ENCODE results near the gene ZFR. TPM values are rescaled to one million over a fixed set of nuclear protein-coding genes. Genes with fewer than 3 reads are reported as not detected.

Gene ZFR
- total RNA-seq, 1 experiment from 2014 or later: 85.1 TPM

DNA sequence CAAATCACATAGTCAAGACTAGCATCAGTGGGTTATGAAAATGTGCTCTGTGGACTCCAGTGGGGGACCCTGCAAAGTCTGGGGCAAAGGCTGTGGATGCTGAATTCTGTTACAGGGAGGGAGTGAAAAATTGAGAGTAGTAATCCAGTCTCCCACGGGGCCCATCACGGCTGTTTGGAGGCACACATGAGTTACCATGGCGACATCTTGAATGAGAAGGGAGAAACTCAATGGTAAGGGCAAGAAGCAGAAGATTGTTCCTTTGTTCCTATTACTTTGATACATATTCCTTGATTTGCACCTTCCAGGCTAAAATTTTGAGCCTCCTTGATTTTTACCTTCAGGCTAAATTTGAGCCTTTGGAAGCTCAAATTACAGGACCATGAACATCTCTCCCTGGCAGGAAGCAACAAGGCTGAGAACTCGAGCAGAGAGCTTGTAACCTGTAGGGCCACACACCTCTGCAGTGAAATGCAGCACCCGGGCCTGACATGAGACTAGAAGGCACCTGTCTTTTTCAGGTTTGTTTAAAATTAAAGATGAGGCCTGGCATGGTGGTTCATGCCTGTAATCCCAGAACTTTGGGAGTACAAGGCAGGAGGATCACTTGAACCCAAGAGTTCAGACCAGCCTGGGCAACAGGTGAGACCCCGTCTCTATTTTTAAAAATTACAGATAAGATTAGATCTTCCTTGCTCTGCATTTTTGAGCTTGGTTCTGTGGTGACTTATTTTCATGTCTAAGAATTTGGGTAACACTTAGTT, 31.0 kb upstream of the ZFR start:
- no peaks in the 10 kb centered on the region for H3K9me2 ChIP-seq (replicated peaks; ENCODE audit: low read length)
- no peak overlapping the region for H3K4me3 ChIP-seq (ENCODE audit: low read length)
- no peak overlapping the region for H2AFZ ChIP-seq (ENCODE audit: low read length)
- H3K4me1 ChIP-seq (ENCODE audit: insufficient read depth, low read length): no peaks in the 10 kb centered on the region
- ATAC-seq (no peak), DNase-seq (no peak)
- TF ChIP-seq, protein P1, sequence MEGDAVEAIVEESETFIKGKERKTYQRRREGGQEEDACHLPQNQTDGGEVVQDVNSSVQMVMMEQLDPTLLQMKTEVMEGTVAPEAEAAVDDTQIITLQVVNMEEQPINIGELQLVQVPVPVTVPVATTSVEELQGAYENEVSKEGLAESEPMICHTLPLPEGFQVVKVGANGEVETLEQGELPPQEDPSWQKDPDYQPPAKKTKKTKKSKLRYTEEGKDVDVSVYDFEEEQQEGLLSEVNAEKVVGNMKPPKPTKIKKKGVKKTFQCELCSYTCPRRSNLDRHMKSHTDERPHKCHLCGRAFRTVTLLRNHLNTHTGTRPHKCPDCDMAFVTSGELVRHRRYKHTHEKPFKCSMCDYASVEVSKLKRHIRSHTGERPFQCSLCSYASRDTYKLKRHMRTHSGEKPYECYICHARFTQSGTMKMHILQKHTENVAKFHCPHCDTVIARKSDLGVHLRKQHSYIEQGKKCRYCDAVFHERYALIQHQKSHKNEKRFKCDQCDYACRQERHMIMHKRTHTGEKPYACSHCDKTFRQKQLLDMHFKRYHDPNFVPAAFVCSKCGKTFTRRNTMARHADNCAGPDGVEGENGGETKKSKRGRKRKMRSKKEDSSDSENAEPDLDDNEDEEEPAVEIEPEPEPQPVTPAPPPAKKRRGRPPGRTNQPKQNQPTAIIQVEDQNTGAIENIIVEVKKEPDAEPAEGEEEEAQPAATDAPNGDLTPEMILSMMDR (conservative IDR thresholded peaks at IDR 0.05; ENCODE audit: low read depth, low read length): no peak
- TF ChIP-seq EZH2 (IDR thresholded peaks at IDR 0.05; ENCODE audit: low read length, unreplicated experiment) (no peak), EZH2phosphoT487 (IDR thresholded peaks at IDR 0.05; ENCODE audit: borderline replicate concordance, low read length) (no peak)
- H3F3A ChIP-seq (ENCODE audit: low read length, unreplicated experiment): no peaks in the 10 kb centered on the region
- ChIA-PET CTCF (no interaction called here), POLR2A (ENCODE audit: unreplicated experiment) (no interaction called here)
- H4K20me1 ChIP-seq (ENCODE audit: low read length): no peaks in the 10 kb centered on the region
- no peaks in the 10 kb centered on the region for H3K9me3 ChIP-seq (ENCODE audit: low read length)
- no peak overlapping the region for H3K27ac ChIP-seq (ENCODE audit: low read length)
- BruUV-seq (replicated peaks): no TSS peak
- no peaks in the 10 kb centered on the region for H3K36me3 ChIP-seq (ENCODE audit: low read depth, low read length)
- no peak overlapping the region for H3K4me2 ChIP-seq (ENCODE audit: low read length)
- intact Hi-C loops (cut with micrococcal nuclease): no loop called here
- no peak overlapping the region for H3K9ac ChIP-seq (ENCODE audit: low read length)
- no peaks in the 10 kb centered on the region for H3K27me3 ChIP-seq (ENCODE audit: low read length)
- H3K79me2 ChIP-seq (ENCODE audit: low read length): no peaks in the 10 kb centered on the region

DNA sequence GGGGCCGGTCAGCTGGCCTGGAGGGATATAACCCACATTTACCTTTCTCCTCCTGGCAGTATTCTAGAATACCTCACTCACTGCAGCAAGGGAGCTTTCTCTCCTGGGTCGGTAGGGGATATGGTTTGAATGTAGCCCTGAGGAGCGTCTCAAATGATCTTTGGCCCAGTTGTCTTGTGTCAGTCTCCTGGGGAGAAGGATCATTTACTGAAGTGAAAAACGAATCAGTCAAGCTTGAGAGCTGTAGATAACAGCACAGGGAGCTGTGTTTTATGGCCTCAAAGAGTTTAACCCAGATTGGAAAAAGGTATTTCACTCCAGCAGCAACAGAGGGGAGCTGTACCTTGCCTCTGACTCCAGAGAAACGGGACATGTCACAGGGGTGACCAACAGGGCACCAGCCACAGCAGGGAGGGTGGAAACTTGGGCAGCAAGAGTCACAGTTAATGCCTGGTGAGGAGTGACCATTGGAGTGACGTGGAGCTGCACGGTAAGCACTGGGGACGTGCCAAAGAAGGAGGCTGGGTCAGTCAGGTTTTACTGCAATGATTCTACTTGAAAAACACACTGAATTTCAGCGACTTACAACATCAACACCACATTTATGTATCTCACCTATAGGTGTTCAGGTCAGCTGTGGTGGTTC, 29.8 kb upstream of the ZFR start:
- H3K4me1 ChIP-seq (ENCODE audit: insufficient read depth, low read length): no peaks in the 10 kb centered on the region
- H3K9me3 ChIP-seq (ENCODE audit: low read length): no peaks in the 10 kb centered on the region
- CTCF ChIA-PET: no interaction called here
- H2AFZ ChIP-seq (ENCODE audit: low read length): no peak overlapping the region
- intact Hi-C loops (cut with micrococcal nuclease): no loop called here
- H3K27ac ChIP-seq (ENCODE audit: low read length): no peak overlapping the region
- no peak for ATAC-seq
- no peak overlapping the region for H3K4me3 ChIP-seq (ENCODE audit: low read length)
- POLR2A ChIA-PET (ENCODE audit: unreplicated experiment): no interaction called here
- H3K79me2 ChIP-seq (ENCODE audit: low read length): no peaks in the 10 kb centered on the region
- no peaks in the 10 kb centered on the region for H4K20me1 ChIP-seq (ENCODE audit: low read length)
- H3K9ac ChIP-seq (ENCODE audit: low read length): no peak overlapping the region
- DNase-seq: no peak
- H3K4me2 ChIP-seq (ENCODE audit: low read length): no peak overlapping the region
- no peaks in the 10 kb centered on the region for H3K27me3 ChIP-seq (ENCODE audit: low read length)
- H3K36me3 ChIP-seq (ENCODE audit: low read depth, low read length): no peaks in the 10 kb centered on the region
- no TSS peak for BruUV-seq (replicated peaks)
- H3F3A ChIP-seq (ENCODE audit: low read length, unreplicated experiment): no peaks in the 10 kb centered on the region
- H3K9me2 ChIP-seq (replicated peaks; ENCODE audit: low read length): no peaks in the 10 kb centered on the region
- TF ChIP-seq EZH2phosphoT487 (IDR thresholded peaks at IDR 0.05; ENCODE audit: borderline replicate concordance, low read length) (no peak), EZH2 (IDR thresholded peaks at IDR 0.05; ENCODE audit: low read length, unreplicated experiment) (no peak)
- TF ChIP-seq, protein P1 (conservative IDR thresholded peaks at IDR 0.05; ENCODE audit: low read depth, low read length): no peak

DNA sequence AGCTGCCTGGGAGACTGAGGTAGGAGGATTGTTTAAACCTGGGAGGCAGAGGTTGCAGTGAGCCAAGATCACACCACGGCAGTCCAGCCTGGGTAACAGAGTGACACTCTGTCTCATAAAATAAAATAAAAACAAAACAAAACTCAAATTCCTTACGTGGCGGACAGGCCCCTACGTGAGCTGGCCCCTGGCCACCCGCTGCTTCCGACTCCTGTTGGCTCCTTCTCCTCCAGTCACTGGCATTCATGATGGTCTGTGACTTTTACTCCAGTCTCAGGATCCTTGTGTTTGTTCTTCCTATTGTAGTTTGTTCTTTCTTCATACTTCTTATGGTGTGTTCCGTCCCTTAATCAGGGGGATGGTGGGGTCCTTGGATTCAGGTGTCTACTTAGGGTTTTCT, 28.5 kb upstream of the ZFR start:
- no peak overlapping the region for H3K4me2 ChIP-seq (ENCODE audit: low read length)
- no peak for DNase-seq
- H3K79me2 ChIP-seq (ENCODE audit: low read length): no peaks in the 10 kb centered on the region
- ATAC-seq: no peak
- H2AFZ ChIP-seq (ENCODE audit: low read length): no peak overlapping the region
- POLR2A ChIA-PET (ENCODE audit: unreplicated experiment): no interaction called here
- no peak for TF ChIP-seq EZH2phosphoT487 (IDR thresholded peaks at IDR 0.05; ENCODE audit: borderline replicate concordance, low read length)
- no peak for TF ChIP-seq EZH2 (IDR thresholded peaks at IDR 0.05; ENCODE audit: low read length, unreplicated experiment)
- TF ChIP-seq, protein P1 (conservative IDR thresholded peaks at IDR 0.05; ENCODE audit: low read depth, low read length): no peak
- no peaks in the 10 kb centered on the region for H3K9me3 ChIP-seq (ENCODE audit: low read length)
- no peaks in the 10 kb centered on the region for H3K27me3 ChIP-seq (ENCODE audit: low read length)
- H3F3A ChIP-seq (ENCODE audit: low read length, unreplicated experiment): no peaks in the 10 kb centered on the region
- H3K27ac ChIP-seq (ENCODE audit: low read length): no peak overlapping the region
- no peaks in the 10 kb centered on the region for H3K4me1 ChIP-seq (ENCODE audit: insufficient read depth, low read length)
- intact Hi-C loops (cut with micrococcal nuclease): no loop called here
- no peaks in the 10 kb centered on the region for H3K36me3 ChIP-seq (ENCODE audit: low read depth, low read length)
- no TSS peak for BruUV-seq (replicated peaks)
- H3K9me2 ChIP-seq (replicated peaks; ENCODE audit: low read length): no peaks in the 10 kb centered on the region
- CTCF ChIA-PET: no interaction called here
- no peak overlapping the region for H3K4me3 ChIP-seq (ENCODE audit: low read length)
- H4K20me1 ChIP-seq (ENCODE audit: low read length): no peaks in the 10 kb centered on the region
- H3K9ac ChIP-seq (ENCODE audit: low read length): no peak overlapping the region
